Right kidney (tissue), 1 donor: ENCODE results near the gene PRMT7.

Source experiments
- DNase-seq: peaks from one replicate; pipeline ENCODE4 v3.0.0-alpha.2; 2016

The PRMT7 gene

DNA sequence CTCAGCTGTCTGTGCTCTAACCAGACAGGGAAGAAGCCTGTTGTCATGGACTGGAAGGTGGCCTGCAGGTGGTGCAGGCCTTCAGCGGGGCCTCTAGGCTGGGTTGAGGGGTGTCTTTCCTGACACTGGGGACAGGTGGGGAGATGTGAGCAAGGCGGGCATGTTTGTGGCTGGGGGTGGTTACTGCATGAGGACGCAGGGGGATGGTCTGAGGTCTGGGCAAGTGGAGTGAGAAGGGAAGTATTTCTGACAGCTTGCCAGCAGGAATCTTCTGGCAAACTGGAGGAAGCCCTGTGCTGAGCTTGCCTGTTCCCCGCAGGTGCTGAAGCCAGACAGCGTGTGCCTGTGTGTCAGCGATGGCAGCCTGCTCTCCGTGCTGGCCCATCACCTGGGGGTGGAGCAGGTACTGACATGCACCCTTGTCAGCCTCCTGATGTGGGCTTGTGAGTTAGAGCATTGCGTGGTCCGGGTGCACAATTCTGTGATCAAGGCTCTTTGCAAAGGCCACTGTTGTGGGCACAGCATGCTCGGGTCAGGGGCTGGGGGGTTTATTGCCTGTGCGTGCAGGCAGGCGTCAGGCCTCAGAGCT is 36.2 kb downstream of the PRMT7 start:
- DNase-seq: no peak

DNA sequence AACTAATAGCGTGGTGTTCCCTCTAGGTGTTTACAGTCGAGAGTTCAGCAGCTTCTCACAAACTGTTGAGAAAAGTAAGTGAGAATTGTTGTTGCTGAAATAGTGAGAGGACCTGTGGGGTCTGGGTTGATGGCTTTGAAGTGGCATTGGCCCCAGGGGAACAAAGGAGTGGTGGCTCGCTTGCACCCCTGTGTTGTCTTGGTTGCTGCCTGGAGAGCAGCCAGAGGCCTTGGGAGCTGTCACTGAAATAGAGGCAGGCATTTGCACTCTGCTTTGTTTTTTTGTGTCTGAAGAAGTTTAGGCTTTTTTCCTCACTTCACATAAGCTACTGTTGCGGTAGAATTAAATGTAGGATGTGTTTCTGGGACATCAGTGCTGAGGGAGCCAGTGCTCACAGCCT is 36.8 kb downstream of the PRMT7 start:
- no peak for DNase-seq

GRCh38 chr16:68348639-68349445 is 38.0 kb downstream of the PRMT7 start:
- no peak for DNase-seq

DNA sequence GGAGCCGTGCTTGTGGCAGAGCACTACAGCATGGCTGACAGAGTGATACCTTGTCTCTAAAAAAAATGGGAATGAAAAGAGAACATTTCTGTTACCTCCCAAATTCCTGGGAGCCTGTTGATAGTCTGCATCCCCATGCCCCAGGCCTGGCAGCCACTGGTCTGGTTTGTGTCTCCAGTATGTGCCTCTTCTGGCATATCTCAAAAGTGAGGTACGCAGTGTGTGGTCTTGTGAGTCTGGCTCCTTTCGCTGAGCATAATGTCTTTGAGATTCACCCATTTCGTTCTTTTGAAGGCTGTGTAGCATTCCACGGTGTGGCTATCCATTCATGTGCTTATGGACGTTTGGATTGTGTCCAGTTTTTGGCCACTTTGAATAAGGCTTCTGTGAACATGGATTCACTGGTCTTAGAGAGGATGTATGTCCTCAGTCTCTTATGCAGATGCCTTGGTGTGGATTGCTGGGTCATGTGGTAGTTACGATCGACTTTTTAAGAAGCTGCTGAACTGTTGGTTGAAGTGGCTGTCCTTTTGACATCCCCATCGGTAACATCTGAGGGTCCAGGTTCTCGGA is 39.1 kb downstream of the PRMT7 start:
- DNase-seq: no peak

GRCh38 chr16:68350813-68351350 is 40.1 kb downstream of the PRMT7 start:
- DNase-seq: no peak

DNA sequence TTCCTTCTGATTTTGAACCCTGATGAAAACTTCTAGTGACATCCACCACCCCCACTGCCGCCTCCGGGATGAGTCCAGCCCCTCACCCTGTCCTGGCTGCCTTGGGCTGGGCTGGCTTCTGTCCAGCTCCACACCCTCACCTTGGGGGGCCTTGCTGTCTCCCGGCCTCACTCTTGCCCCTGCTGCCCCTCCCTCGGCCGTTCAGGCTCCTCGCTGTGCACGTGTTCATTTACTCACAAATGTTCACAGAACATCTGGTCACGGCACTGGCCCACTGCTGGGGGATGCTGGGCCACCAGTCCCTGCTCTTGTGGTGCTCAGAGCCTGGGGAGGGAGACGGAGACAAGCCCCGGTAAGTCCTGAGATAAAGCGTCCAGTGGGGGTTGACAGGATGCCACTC is 40.6 kb downstream of the PRMT7 start:
- DNase-seq: no peak

GRCh38 chr16:68351991-68352431 is 41.2 kb downstream of the PRMT7 start:
- DNase-seq: no peak

GRCh38 chr16:68353366-68353765 is 42.5 kb downstream of the PRMT7 start:
- no peak for DNase-seq

DNA sequence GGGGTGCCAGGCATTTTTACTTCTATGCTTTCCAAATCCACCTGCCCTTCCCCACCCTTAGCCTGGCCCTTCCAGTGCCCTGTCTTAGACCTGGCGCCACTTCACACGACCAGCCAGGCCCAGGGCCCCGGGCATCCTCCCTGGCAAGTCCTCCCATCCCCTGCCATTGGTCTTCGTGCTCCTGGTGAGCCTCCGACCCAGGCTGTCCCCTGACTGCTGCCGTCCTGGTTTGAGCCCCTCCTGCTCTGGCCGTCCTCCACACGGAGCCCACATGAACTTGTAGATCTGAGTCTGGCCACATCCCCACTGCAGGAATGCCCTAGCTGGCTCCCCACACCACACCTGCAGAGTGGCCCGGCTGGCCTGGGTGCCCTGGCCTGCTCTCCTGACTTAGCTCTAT is 44.0 kb downstream of the PRMT7 start:
- no peak for DNase-seq

- DNase-seq: no peak
Measured at GRCh38 chr16:68355447-68356248, 44.8 kb downstream of the PRMT7 start.

- DNase-seq: no peak
Measured at GRCh38 chr16:68356249-68356918, 45.6 kb downstream of the PRMT7 start.

DNA sequence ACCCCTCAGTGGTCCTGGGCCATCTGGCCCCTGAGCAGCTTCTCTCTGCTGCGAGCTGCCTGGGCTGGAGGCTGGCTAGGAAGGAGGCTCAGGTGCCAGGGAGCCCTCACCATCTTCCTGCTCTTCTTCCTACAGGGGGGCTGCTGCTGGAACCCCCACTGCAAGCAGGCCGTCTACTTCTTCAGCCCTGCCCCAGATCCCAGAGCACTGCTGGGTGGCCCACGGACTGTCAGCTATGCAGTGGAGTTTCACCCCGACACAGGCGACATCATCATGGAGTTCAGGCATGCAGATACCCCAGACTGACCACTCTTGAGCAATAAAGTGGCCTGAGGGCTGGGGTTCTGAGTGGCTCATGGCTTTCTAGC is 46.1 kb downstream of the PRMT7 start:
- no peak for DNase-seq

DNA sequence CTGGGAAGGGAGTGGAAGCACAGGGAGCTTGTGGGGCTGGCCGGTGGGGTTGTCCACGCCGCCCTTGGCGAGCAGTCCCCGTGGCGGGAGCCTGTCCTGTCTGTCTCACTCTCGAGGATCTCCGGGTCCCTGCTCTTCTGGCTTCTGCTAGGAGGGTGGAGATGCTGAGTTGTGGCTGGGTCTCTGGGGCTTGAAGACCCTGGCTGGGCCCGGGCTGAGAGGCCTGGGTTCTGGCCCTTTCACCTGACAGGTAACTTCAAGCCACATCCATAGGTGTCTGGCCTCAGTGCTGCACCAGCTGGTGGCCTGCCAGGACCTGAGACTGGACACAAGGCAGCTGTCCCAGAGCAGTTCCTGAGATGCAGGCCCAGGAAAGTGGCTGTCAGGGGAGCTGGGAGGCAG is 46.7 kb downstream of the PRMT7 start:
- DNase-seq: no peak

GRCh38 chr16:68357923-68358322 is 47.1 kb downstream of the PRMT7 start:
- DNase-seq: no peak

- no peak for DNase-seq
Measured at GRCh38 chr16:68358951-68359350, 48.1 kb downstream of the PRMT7 start.

- DNase-seq: no peak
Measured at GRCh38 chr16:68359398-68360191, 48.8 kb downstream of the PRMT7 start.

GRCh38 chr16:68360547-68360946 is 49.7 kb downstream of the PRMT7 start:
- no peak for DNase-seq

DNA sequence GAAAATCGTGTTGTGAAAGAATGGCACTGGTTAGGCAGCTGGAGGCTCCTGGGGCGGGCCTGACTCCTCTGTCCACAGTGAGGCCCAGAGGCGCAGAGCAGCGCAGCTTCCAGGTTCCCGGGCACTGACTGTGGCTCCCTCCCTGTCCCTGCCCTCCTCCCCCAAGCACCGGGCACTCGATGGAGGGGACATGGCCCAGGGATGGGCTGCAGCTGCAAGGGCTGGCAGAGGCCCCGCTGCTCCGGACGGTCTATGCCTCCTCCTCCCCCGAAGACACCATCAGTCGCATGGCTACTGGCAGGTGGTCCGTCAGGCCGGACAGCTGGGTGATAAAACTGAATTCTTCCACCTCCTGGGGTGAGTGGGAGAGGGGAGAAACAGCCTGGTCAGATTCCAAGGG is 50.1 kb downstream of the PRMT7 start:
- DNase-seq: no peak

DNA sequence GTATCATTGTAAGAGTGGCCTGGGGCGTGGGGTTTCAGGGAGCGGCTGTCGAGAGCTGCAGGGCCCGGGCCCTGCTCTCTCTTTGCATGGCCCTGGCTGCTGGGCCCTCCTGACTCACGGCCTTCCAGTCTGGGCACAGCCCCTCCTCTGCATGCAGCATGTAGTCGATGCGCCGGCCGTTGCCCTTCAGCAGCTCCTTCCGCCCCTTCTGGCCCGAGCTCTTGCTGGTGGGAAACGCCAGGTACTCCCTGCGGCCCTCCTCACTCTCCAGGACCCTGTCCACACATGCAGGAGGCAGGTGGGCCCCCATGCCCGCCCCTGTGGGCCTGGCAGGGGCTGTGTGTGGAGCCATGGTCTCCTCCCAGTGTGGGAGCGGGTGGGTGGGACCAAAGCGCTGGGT is 50.7 kb downstream of the PRMT7 start:
- DNase-seq: no peak

- DNase-seq: no peak
Measured at GRCh38 chr16:68362262-68362913, 51.6 kb downstream of the PRMT7 start.
